Measurements from ENCODE around the gene DCAF15. TPM values are rescaled to one million over a fixed set of nuclear protein-coding genes. Genes with fewer than 3 reads are reported as not detected.

Gene DCAF15
- total RNA-seq, 1 donor from 2014 or later, result 17.5 TPM

- no peak for DNase-seq (ENCODE audit: low spot score)
Observed at GRCh38 chr19:13990085-13990484, 37.8 kb downstream of the DCAF15 start.

- DNase-seq (ENCODE audit: low spot score), result no peak
Observed at GRCh38 chr19:13992025-13992424, 39.7 kb downstream of the DCAF15 start.

GRCh38 chr19:13993590-13994300 is 41.4 kb downstream of the DCAF15 start:
- no peak for DNase-seq (ENCODE audit: low spot score)

- no peak for DNase-seq (ENCODE audit: low spot score)
Observed at GRCh38 chr19:13995017-13995728, 42.9 kb downstream of the DCAF15 start.

GRCh38 chr19:13995878-13996765 is 43.8 kb downstream of the DCAF15 start:
- no peak for DNase-seq (ENCODE audit: low spot score)

GRCh38 chr19:13996928-13997630 is 44.8 kb downstream of the DCAF15 start:
- DNase-seq (ENCODE audit: low spot score), result no peak

GRCh38 chr19:13997631-13997962 is 45.3 kb downstream of the DCAF15 start:
- no peak for DNase-seq (ENCODE audit: low spot score)

GRCh38 chr19:13998426-13998825 is 46.1 kb downstream of the DCAF15 start:
- no peak for DNase-seq (ENCODE audit: low spot score)

GRCh38 chr19:13999085-13999484 is 46.8 kb downstream of the DCAF15 start:
- no peak for DNase-seq (ENCODE audit: low spot score)

- DNase-seq (ENCODE audit: low spot score), result no peak
Observed at GRCh38 chr19:14000691-14001375, 48.5 kb downstream of the DCAF15 start.

- no peak for DNase-seq (ENCODE audit: low spot score)
Observed at GRCh38 chr19:14002571-14003250, 50.4 kb downstream of the DCAF15 start.

- no peak for DNase-seq (ENCODE audit: low spot score)
Observed at GRCh38 chr19:14003251-14004055, 51.1 kb downstream of the DCAF15 start.

- DNase-seq (ENCODE audit: low spot score), result no peak
Observed at GRCh38 chr19:14004619-14005348, 52.5 kb downstream of the DCAF15 start.

GRCh38 chr19:14005349-14006084 is 53.2 kb downstream of the DCAF15 start:
- peak; percentile 98 for DNase-seq (ENCODE audit: low spot score)

GRCh38 chr19:14006085-14006765 is 53.9 kb downstream of the DCAF15 start, which contains the start of gene RFX1:
RFX1 (minus strand) TSS chr19:14006320; CDS start chr19:13993843, 12,477 bp downstream.
- peak; percentile 100 for DNase-seq (ENCODE audit: low spot score)

- peak; percentile 95 for DNase-seq (ENCODE audit: low spot score)
Observed at GRCh38 chr19:14006766-14007562, 54.7 kb downstream of the DCAF15 start.

All from mesenteric fat pad (tissue), 1 donor.